GM13977 (cell line): ENCODE data around the gene CDHR5.

Source experiments
- DNase-seq: peaks from one replicate; pipeline ENCODE4 v3.0.0; 2012; ENCODE audit warnings: low spot score
- in situ Hi-C: fragments of 300-500 bp; cut with MboI; formaldehyde crosslinking; loops from one replicate; pipeline ENCODE4 v1.12.0; 2022; ENCODE audit warnings: low sequenced_read_pairs, low pct_unique_long_range_greater_than_20kb, mixed read lengths, inconsistent platforms; ENCODE audit not compliant: unreplicated experiment
- TF ChIP-seq, protein P1 (sequence below): IDR thresholded peaks from 2 replicates; pipeline ENCODE4 v1.5.1; 2012; ENCODE audit warnings: mild to moderate bottlenecking, control low read depth; ENCODE audit not compliant: insufficient read depth; ENCODE audit errors: extremely low read depth, missing control alignments

Gene CDHR5

GRCh38 chr11:573146-573759, 51.5 kb downstream of the CDHR5 start:
- no peak for DNase-seq
- in situ Hi-C loops = no loop called here
- TF ChIP-seq, protein P1, sequence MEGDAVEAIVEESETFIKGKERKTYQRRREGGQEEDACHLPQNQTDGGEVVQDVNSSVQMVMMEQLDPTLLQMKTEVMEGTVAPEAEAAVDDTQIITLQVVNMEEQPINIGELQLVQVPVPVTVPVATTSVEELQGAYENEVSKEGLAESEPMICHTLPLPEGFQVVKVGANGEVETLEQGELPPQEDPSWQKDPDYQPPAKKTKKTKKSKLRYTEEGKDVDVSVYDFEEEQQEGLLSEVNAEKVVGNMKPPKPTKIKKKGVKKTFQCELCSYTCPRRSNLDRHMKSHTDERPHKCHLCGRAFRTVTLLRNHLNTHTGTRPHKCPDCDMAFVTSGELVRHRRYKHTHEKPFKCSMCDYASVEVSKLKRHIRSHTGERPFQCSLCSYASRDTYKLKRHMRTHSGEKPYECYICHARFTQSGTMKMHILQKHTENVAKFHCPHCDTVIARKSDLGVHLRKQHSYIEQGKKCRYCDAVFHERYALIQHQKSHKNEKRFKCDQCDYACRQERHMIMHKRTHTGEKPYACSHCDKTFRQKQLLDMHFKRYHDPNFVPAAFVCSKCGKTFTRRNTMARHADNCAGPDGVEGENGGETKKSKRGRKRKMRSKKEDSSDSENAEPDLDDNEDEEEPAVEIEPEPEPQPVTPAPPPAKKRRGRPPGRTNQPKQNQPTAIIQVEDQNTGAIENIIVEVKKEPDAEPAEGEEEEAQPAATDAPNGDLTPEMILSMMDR = no peak

- TF ChIP-seq, protein P1 = no peak
- no peak for DNase-seq
- in situ Hi-C loops = no loop called here
Measured at GRCh38 chr11:571802-572185, 53.0 kb downstream of the CDHR5 start.

DNA sequence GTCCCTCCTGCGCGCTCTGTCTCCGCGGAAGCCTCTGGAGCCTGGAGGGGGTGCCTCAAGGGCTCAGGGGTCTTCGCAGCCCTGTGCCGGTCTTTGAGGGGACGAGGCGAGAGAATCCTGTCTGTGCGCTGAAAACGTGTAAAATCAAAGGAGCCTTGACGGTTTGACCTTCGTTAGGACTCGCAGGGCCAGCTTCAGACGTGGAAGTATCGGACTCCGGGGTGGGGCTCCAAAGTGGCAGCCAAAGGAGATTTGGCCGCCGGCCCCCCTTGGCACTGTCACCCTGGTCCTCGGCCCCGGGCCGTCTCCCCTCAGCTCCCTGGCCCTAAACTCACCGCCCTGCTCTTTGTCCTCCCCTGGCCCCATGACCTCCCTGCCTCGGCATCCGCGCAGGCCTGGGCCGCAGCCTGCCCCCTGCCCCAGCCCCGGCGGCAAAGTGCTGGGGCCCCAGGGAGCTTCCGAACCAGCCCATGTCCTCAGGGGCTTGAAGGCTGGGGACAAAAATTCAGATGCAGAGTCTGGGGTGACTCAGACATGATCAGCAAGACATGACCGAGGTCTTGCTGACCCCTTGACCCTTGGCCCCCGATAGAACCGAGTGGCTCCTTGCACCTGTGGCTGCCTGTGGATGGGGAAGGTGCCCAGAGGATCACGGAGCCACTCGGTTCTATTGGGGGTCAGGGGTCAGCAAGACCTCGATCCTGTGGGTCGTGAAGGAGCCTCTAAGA, 55.4 kb downstream of the CDHR5 start:
- no peak for DNase-seq
- in situ Hi-C loops = no loop called here
- TF ChIP-seq, protein P1 = no peak

- peak; percentile 100 for DNase-seq
- TF ChIP-seq, protein P1 = no peak
- in situ Hi-C loops = no loop called here
Measured at GRCh38 chr11:568306-569157, 56.2 kb downstream of the CDHR5 start.

DNA sequence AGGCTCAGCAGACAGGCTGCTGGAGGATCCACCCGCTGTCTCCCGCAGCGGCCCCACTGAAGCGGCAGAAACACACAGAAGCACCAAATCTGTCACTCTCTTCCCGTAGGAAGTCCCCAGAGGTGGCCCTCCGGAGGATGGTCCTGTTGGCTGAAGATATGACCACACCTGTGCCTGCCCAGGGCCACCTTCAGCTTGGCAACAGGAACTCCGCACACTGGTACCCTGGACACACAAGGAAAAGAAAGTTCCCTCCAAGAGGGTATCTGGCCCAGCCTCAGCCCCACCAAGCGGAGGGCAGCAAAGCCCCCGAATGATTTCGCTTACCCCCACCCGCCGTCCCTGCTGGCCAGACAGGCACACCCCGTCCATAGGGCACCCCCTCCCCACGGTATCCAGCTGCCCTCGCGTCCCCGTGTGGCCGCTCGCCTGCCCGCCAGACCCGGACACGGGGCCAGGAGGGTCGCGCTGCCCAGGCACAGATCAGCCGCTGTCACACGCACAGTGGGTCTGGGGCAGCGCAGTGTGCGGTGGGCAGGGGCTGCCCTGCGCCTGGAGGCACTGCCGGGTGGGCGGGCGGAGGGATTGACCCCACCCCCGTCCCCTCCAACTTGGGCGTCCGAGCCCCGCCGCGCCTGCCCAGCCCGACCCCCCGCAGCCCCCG, 57.0 kb downstream of the CDHR5 start:
- in situ Hi-C loops = no loop called here
- TF ChIP-seq, protein P1 = no peak

DNA sequence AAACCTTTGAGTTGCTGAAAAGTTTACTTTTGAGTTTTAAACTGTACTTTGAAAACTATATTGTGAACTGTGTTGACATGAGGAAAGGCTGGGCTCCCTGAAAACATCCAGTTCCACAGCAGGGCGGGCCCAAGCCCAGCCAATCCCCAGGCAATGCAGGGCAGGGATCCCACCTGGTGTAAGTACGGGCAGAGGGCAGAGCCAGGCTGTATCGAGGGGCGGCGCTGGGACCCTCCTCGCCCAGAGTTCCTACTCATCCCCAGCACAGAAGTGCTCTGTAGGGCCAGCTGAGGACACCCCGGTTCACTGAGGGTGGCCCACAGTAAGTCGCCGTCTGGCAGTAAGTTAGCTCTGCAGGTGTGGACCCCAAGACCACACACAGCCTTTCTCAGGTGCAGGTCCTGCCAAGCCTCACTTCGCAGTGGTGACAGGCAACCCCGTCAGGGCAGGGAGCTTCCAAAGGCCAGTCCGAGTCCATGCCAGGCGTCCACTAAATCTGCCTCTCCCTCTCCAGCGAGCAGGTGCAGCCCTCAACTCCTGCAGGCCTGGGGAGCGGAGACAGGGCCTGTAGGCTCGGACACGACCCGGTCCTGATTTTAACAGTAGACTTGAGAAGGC, 57.6 kb downstream of the CDHR5 start:
- TF ChIP-seq, protein P1 = no peak
- in situ Hi-C loops = no loop called here
- DNase-seq = no peak

More for the DNA sequence above, 57.0 kb downstream of the CDHR5 start:
- no peak for DNase-seq
